ENCODE results near the gene KIF3C.
"Not testable (repeated sequence)": the region's sequence is repeated elsewhere in the genome, so short reads cannot be mapped to it uniquely, and the experiment has no call there.

The KIF3C gene

GRCh38 chr2:25915944-25916772 is 66.1 kb downstream of the KIF3C start:
- peak; percentile 2 for DNase-seq (ENCODE audit: low read depth)

GRCh38 chr2:25915411-25915810 is 66.9 kb downstream of the KIF3C start:
- not testable (repeated sequence) for DNase-seq (ENCODE audit: low read depth)

- not testable (repeated sequence) for DNase-seq (ENCODE audit: low read depth)
Observed at GRCh38 chr2:25913696-25913973, 68.7 kb downstream of the KIF3C start.

- DNase-seq (ENCODE audit: low read depth), result no peak
Observed at GRCh38 chr2:25912851-25913695, 69.2 kb downstream of the KIF3C start.

DNA sequence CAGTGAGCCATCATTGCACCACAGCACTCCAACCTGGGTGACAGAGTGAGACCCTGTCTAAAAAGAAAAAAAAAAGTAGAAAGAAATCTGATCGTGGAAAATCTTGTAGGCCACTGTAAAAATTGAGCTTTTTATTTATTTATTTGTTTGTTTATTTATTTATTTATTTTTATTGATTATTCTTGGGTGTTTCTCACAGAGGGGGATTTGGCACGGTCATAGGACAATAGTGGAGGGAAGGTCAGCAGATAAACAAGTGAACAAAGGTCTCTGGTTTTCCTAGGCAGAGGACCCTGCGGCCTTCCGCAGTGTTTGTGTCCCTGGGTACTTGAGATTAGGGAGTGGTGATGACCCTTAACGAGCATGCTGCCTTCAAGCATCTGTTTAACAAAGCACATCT is 72.7 kb downstream of the KIF3C start:
- DNase-seq (ENCODE audit: low read depth), result not testable (repeated sequence)

DNA sequence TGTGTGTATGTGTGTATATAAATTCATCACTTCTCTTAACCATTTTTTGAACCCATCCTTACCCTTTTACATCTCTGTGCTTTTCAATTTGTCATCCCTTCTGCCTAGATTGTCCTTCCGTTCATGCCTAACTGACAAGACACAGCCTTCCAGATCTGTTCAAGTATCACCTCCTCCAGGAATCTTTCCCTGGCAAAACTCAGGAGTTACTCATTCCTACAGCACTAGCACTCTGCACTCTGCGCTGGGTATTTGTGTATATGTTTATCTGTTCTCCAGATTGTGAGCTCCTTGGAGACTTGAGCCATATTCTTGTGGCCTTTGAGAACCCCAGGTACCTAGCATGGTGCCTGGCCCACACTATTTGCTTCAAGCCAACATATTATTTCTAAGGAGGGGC is 77.2 kb downstream of the KIF3C start:
- DNase-seq (ENCODE audit: low read depth), result no peak

- DNase-seq (ENCODE audit: low read depth), result no peak
Observed at GRCh38 chr2:25903216-25903776, 79.0 kb downstream of the KIF3C start.

GRCh38 chr2:25899404-25899970 is 82.8 kb downstream of the KIF3C start:
- no peak for DNase-seq (ENCODE audit: low read depth)

- no peak for DNase-seq (ENCODE audit: low read depth)
Observed at GRCh38 chr2:25897506-25897905, 84.8 kb downstream of the KIF3C start.

GRCh38 chr2:25896308-25896707 is 86.0 kb downstream of the KIF3C start:
- not testable (repeated sequence) for DNase-seq (ENCODE audit: low read depth)

GRCh38 chr2:25895610-25896009 is 86.7 kb downstream of the KIF3C start:
- DNase-seq (ENCODE audit: low read depth), result no peak

GRCh38 chr2:25895018-25895417 is 87.3 kb downstream of the KIF3C start:
- DNase-seq (ENCODE audit: low read depth), result no peak

- no peak for DNase-seq (ENCODE audit: low read depth)
Observed at GRCh38 chr2:25894135-25894830, 88.0 kb downstream of the KIF3C start.

- no peak for DNase-seq (ENCODE audit: low read depth)
Observed at GRCh38 chr2:25891672-25892071, 90.6 kb downstream of the KIF3C start.

GRCh38 chr2:25887624-25888242 is 94.6 kb downstream of the KIF3C start:
- DNase-seq (ENCODE audit: low read depth), result no peak

DNA sequence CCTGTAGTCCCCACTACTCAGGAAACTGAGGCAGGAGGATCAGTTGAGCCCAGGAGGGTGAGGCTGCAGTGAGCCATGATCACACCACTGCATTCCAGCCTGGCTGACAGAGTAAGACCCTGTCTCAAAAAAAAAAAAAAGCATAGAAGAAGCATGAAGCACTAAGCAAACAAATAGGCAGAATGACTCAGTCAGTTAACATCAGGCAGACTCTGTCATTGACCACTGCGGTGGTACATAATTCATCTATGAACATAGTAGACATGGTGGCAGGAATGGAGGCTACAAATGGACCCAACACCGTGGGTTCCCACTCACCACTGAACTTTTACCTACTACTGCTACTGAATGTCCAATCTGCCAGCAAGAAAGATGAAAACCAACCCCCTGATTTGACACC is 96.4 kb downstream of the KIF3C start:
- no peak for DNase-seq (ENCODE audit: low read depth)

GRCh38 chr2:25881764-25882163 is 100.5 kb downstream of the KIF3C start:
- DNase-seq (ENCODE audit: low read depth), result no peak

DNA sequence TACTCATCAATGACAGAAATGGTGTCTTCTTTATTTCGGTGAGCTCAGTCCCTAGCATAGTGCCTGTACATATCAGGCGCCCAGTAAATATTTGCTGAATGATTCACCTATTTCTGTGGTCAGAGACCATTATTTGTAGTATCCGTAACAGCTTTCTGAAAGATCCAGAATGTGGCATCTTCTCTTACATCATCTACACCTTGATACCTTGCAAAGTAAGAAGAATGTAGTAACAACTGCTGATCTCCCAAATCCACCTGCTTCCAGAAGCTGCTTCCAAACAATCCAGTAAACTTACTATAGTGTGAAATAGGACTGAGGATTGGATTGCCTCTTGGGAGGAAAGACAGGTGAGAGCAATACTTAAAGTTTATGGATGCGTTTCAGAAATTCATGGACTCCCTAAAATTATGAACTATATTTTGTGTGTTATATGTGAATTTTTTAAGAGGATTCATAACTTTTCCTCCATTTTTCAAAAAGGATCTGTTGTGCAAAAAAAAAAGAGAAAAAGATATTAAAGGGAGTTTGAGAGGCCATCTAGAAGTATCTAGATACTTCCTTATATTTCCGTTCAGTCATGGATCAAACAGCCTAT is 103.1 kb downstream of the KIF3C start:
- DNase-seq (ENCODE audit: low read depth), result no peak

DNA sequence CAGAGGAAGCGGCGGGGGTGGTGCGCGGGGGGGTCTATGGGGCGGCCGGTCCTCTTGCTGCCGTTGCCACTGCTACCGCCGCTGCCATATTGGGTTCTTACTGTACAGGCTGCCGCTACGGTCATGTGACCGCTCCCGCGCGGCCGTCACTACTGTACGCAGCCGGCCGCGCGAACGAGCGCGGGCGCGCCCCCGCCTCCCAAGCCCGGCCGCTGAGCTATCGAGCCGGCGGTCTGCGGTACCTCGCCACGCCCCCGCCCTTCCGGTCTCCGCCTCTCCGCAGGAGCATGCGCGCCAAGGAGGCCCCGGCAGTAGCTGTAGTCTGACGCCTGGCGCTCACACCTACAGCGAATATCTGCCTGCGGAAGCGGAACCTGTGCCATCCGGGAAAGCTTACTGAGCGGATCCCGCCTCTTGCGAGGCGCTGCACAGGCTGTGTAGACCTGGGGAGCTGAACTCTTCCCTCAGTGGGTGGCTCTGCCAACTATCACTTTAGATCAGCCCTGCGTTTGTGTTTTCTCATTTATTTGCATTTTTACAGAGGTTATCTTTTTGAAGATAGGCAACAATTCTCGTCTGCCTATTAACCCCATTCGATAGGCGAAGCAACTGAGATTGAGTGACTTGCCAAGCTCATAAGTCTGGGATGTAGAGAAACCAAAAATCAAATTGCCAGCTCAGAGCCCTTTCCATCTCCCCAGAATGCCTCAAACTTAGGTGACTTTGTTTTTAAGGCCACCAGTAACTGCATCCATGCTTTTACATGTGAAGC is 103.8 kb downstream of the KIF3C start, which contains the start of gene ASXL2:
ASXL2 (minus strand) TSS at position 127 of the 772 bp plus-strand sequence. CDS start 265 bp downstream, outside the sequence.
- peak; percentile 91 for DNase-seq (ENCODE audit: low read depth)
